Measurements from ENCODE around the gene IQGAP2. TPM values are rescaled to one million over a fixed set of nuclear protein-coding genes. Genes with fewer than 3 reads are reported as not detected.
"Not testable (repeated sequence)": the region's sequence is repeated elsewhere in the genome, so short reads cannot be mapped to it uniquely, and the experiment has no call there.

Gene IQGAP2
- polyA plus RNA-seq, 1 experiment = 0.01 TPM

GRCh38 chr5:76677849-76678472, 274.9 kb downstream of the IQGAP2 start:
- TF ChIP-seq, protein P1, sequence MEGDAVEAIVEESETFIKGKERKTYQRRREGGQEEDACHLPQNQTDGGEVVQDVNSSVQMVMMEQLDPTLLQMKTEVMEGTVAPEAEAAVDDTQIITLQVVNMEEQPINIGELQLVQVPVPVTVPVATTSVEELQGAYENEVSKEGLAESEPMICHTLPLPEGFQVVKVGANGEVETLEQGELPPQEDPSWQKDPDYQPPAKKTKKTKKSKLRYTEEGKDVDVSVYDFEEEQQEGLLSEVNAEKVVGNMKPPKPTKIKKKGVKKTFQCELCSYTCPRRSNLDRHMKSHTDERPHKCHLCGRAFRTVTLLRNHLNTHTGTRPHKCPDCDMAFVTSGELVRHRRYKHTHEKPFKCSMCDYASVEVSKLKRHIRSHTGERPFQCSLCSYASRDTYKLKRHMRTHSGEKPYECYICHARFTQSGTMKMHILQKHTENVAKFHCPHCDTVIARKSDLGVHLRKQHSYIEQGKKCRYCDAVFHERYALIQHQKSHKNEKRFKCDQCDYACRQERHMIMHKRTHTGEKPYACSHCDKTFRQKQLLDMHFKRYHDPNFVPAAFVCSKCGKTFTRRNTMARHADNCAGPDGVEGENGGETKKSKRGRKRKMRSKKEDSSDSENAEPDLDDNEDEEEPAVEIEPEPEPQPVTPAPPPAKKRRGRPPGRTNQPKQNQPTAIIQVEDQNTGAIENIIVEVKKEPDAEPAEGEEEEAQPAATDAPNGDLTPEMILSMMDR (IDR thresholded peaks at IDR 0.05; ENCODE audit: insufficient read depth, low read depth, low read length) = no peak
- POLR2A ChIA-PET = interaction anchor here (0.6 kb wide), 1 partner anchor 62 kb away, joined by 3 read pairs; no protein-coding TSS in a partner anchor
- Histone ChIP-seq H3K36me3 (ENCODE audit: control insufficient read depth, insufficient read depth, low read length) (no peaks in the 10 kb centered on the region), H3K27me3 (ENCODE audit: control insufficient read depth, insufficient read depth, low read length) (no peaks in the 10 kb centered on the region; the same call in 1 of the 2 replicates), H3K4me3 (ENCODE audit: low read depth, low read length) (no peak overlapping the region)
- CTCF ChIA-PET = interaction anchor here (1.1 to 1.9 kb wide), 2 partner anchors 78 to 96 kb away, joined by 3 to 5 read pairs; no protein-coding TSS in a partner anchor
- DNase-seq (ENCODE audit: low read depth) = no peak

DNA sequence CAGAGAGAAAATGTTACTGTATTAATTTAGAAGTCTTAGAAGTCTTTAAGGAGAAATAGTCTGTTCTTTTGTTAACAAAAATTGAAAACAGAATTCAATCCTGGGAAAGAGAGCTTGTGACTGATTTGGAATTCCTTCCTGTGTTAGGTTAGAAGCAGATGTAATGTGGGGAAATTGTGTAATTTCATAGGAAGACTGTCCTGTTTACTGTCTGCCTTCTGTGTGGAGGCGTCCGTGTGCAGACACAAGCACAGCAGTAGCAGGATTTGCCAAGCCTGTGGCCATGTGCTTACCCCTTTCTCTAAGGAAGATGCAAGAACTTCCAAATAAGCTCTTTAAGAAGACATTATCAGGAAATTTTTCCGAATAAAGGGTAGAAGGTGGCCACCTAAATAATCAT, 276.1 kb downstream of the IQGAP2 start:
- Histone ChIP-seq H3K36me3 (ENCODE audit: control insufficient read depth, insufficient read depth, low read length) (no peaks in the 10 kb centered on the region), H3K4me3 (ENCODE audit: low read depth, low read length) (no peak overlapping the region), H3K27me3 (ENCODE audit: control insufficient read depth, insufficient read depth, low read length) (no peaks in the 10 kb centered on the region; the same call in 1 of the 2 replicates)
- POLR2A ChIA-PET = no interaction called here
- CTCF ChIA-PET = interaction anchor here (0.6 kb wide), 1 partner anchor 10 kb away, joined by 4 read pairs; no protein-coding TSS in a partner anchor
- DNase-seq (ENCODE audit: low read depth) = no peak
- TF ChIP-seq, protein P1 (IDR thresholded peaks at IDR 0.05; ENCODE audit: insufficient read depth, low read depth, low read length) = no peak

- H3K4me3 ChIP-seq (ENCODE audit: low read depth, low read length); DNase-seq (ENCODE audit: low read depth); CTCF ChIA-PET; H3K27me3 ChIP-seq (ENCODE audit: control insufficient read depth, insufficient read depth, low read length); H3K36me3 ChIP-seq (ENCODE audit: control insufficient read depth, insufficient read depth, low read length); POLR2A ChIA-PET: not testable (repeated sequence)
These were observed 277.7 kb downstream of the IQGAP2 start for GRCh38 chr5:76680826-76681225.

GRCh38 chr5:76681287-76681686, 278.2 kb downstream of the IQGAP2 start:
- no peak overlapping the region for H3K4me3 ChIP-seq (ENCODE audit: low read depth, low read length)
- CTCF ChIA-PET = interaction anchor here (1.5 kb wide), 1 partner anchor 93 kb away, joined by 4 read pairs; no protein-coding TSS in a partner anchor
- TF ChIP-seq, protein P1 (IDR thresholded peaks at IDR 0.05; ENCODE audit: insufficient read depth, low read depth, low read length) = no peak
- no peak for DNase-seq (ENCODE audit: low read depth)
- H3K27me3 ChIP-seq (ENCODE audit: control insufficient read depth, insufficient read depth, low read length) = no peaks in the 10 kb centered on the region
- POLR2A ChIA-PET = no interaction called here
- H3K36me3 ChIP-seq (ENCODE audit: control insufficient read depth, insufficient read depth, low read length) = no peaks in the 10 kb centered on the region

DNA sequence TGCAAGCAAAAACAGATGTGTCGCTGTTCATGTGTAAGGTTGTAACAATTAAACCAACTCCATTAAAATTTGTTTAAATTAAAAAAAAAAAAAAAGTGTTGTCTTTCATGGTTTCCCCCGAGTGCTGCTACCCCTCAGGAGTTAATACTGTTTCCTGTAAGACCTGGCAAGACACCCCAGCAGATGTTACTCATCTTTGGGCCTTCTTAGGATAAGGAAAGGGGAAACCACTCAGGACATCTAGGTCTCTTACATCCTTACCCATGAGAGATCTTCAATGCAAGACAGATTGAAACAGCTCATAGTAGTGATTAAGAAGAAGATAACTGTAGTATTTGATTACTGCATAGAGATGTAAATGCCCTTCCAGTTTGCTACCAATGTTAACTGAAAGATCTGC, 279.3 kb downstream of the IQGAP2 start:
- POLR2A ChIA-PET = no interaction called here
- DNase-seq (ENCODE audit: low read depth) = no peak
- CTCF ChIA-PET = interaction anchor here (0.6 to 1.5 kb wide), 3 partner anchors 24 to 92 kb away, joined by 3 to 4 read pairs (median 3); no protein-coding TSS in a partner anchor

More for the DNA sequence above, 279.3 kb downstream of the IQGAP2 start:
- H3K36me3 ChIP-seq (ENCODE audit: control insufficient read depth, insufficient read depth, low read length) = no peaks in the 10 kb centered on the region
- H3K27me3 ChIP-seq (ENCODE audit: control insufficient read depth, insufficient read depth, low read length) = no peaks in the 10 kb centered on the region
- H3K4me3 ChIP-seq (ENCODE audit: low read depth, low read length) = no peak overlapping the region
- TF ChIP-seq, protein P1 (IDR thresholded peaks at IDR 0.05; ENCODE audit: insufficient read depth, low read depth, low read length) = no peak
